IPS DF 4.7 (cell line): Measurements from ENCODE around the gene KRTAP20-3.

Source experiments
- DNase-seq: peaks from one replicate; pipeline ENCODE4 v3.0.0-alpha.2; 2013; ENCODE audit warnings: low spot score; ENCODE audit errors: extremely low read depth

The KRTAP20-3 gene

DNA sequence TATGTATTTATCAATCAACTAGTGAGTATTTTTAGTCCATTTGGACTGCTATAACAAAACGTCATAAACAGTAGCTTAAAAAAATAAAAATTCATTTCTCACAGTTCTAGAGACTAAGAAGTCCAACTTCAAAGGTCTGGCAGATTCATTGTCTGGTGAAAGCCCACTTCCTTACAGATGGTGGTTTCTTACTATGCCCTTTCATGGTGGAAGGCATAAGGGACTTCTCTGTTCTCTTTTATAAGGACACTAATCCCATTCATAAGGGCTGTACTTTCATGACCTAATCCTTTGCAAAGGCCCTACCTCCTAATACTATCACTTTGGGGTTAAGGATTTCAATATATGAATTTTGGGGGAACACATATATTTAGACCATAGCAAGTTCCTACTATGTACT is 37.9 kb downstream of the KRTAP20-3 start:
- DNase-seq, result no peak

- DNase-seq, result no peak
These were observed 41.8 kb downstream of the KRTAP20-3 start for GRCh38 chr21:30684506-30684905.

GRCh38 chr21:30689822-30690221 is 47.2 kb downstream of the KRTAP20-3 start:
- no peak for DNase-seq
